Measurements from ENCODE around the gene C17orf67. TPM values are rescaled to one million over a fixed set of nuclear protein-coding genes. Genes with fewer than 3 reads are reported as not detected.

C17orf67 gene
- total and polyA plus RNA-seq, 9 of the 15 experiments (the other 6 are each of a cell fraction or from before 2014, with no cell fraction given) = 0.07 to 1.7 (median 0.59) TPM

- no peak for TF ChIP-seq ZNF143 (CRISPR knock-in tag; IDR thresholded peaks at IDR 0.05)
- no peak for TF ChIP-seq ZNF583 (CRISPR knock-in tag; IDR thresholded peaks at IDR 0.05)
- TF ChIP-seq SMARCA4 (IDR thresholded peaks at IDR 0.05) = peak; percentile 63; the same call in 1 of the 2 replicates
- TF ChIP-seq ID3 (CRISPR knock-in tag; IDR thresholded peaks at IDR 0.05) = no peak
- 0 out of 2 replicates have a peak, but pooled peaks have one; percentile 53 for TF ChIP-seq ID3 (tag; IDR thresholded peaks at IDR 0.05)
- no peak for TF ChIP-seq NR2C2 (CRISPR knock-in tag; IDR thresholded peaks at IDR 0.05)
- TF ChIP-seq NR2C2 (tag; IDR thresholded peaks at IDR 0.05) = peak; percentile 58; the same call in 1 of the 2 replicates
- no peak for TF ChIP-seq PTBP1 (IDR thresholded peaks at IDR 0.05; ENCODE audit: low read depth, low read length)
- peak; percentile 77; the same call in 1 of the 2 replicates for TF ChIP-seq L3MBTL2 (IDR thresholded peaks at IDR 0.05)
- peak; percentile 49; the same call in 1 of the 2 replicates for TF ChIP-seq SMARCE1 (IDR thresholded peaks at IDR 0.05)
- TF ChIP-seq EHMT2 (IDR thresholded peaks at IDR 0.05) = peak; percentile 60; the same call in 1 of the 2 replicates
- 0 out of 4 replicates have a peak, but pooled peaks of 1 of the 2 experiments have one; percentile 50 for TF ChIP-seq ZNF639 (CRISPR knock-in tag; conservative IDR thresholded peaks at IDR 0.05 in 1 of 2, IDR thresholded peaks at IDR 0.05 in 1 of 2)
- TF ChIP-seq ARNT (IDR thresholded peaks at IDR 0.05) = no peak
- TF ChIP-seq ILF3 (IDR thresholded peaks at IDR 0.05; ENCODE audit: borderline replicate concordance) = no peak
- TF ChIP-seq CREM (IDR thresholded peaks at IDR 0.05; ENCODE audit: low read depth) = peak; percentile 49; the same call in 1 of the 2 replicates
- peak; percentile 20 for TF ChIP-seq SMAD4 (CRISPR knock-in tag; conservative IDR thresholded peaks at IDR 0.05)
- peak; percentile 41; the same call in 1 of the 2 replicates for TF ChIP-seq JUND (IDR thresholded peaks at IDR 0.05; ENCODE audit: borderline replicate concordance, low read depth, low read length)
- peak; percentile 69; the same call in 2 of the 3 replicates for TF ChIP-seq JUND (tag; IDR thresholded peaks at IDR 0.05; ENCODE audit: borderline replicate concordance, low read depth, low read length)
- TF ChIP-seq CEBPZ (IDR thresholded peaks at IDR 0.05; ENCODE audit: borderline replicate concordance, low read depth, low read length) = no peak
- no peak for TF ChIP-seq ELK3 (CRISPR knock-in tag; IDR thresholded peaks at IDR 0.05)
- no peak for TF ChIP-seq TCF7L2 (IDR thresholded peaks at IDR 0.05; ENCODE audit: low read depth, low read length)
- TF ChIP-seq ZNF668 (CRISPR knock-in tag; IDR thresholded peaks at IDR 0.05) = no peak
- TF ChIP-seq CTBP1 (IDR thresholded peaks at IDR 0.05; ENCODE audit: borderline replicate concordance) = peak; percentile 82
These were observed 43.1 kb upstream of the C17orf67 start (continued) for GRCh38 chr17:56876766-56877179.

Data from K562 (cell line).